Measurements from ENCODE around the gene PINLYP. TPM values are rescaled to one million over a fixed set of nuclear protein-coding genes. Genes with fewer than 3 reads are reported as not detected.

The PINLYP gene
- polyA plus RNA-seq (2011; rRNA removed) (0.12 TPM in 1 of 2 replicates, not detected in the other), polyA plus RNA-seq (2017; fragmentation: RNase III; extraction: RNeasy Plus Mini Kit Qiagen cat#74134 plus additional on column Dnase treatment) (0.27 to 0.37 TPM (median 0.28 TPM) in 3 replicates), polyA minus RNA-seq (2011; rRNA and poly(A)+ RNA removed) (not detected in 2 replicates)
- 0.13 and 0.26 TPM in 2 replicates for polyA plus RNA-seq (2012; cell fraction: cytosol; rRNA removed)
- 0.32 and 0.47 TPM in 2 replicates for polyA plus RNA-seq (2012; cell fraction: nucleus; rRNA removed)

GRCh38 chr19:43575156-43575950 lies at the start of gene PINLYP, which contains the start of gene XRCC1:
PINLYP (plus strand) TSS chr19:43575801; CDS start chr19:43577192, 1,391 bp downstream.
XRCC1 (minus strand) TSS chr19:43575527; CDS start chr19:43575458, 69 bp downstream.
- Histone ChIP-seq H3K4me3 (peak within 1 kb of the TSS; percentile 84), H3K4me1 (peaks cover 11% of the 10 kb centered on the region), H3K27ac (peak within 1 kb of the TSS; percentile 91), H3K4me2 (peak within 1 kb of the TSS; percentile 95), H3K9me3 (no peaks in the 10 kb centered on the region)
- WGBS (ENCODE audit: missing lambda C conversion rate) = under 1% methylated on average over 50 of the region's 51 CpGs
- CTCF ChIA-PET = interaction anchor here (0.6 to 3.0 kb wide), 10 partner anchors 10 to 1141 kb away, joined by 3 to 24 read pairs (median 4); no protein-coding TSS in a partner anchor
- TF ChIP-seq POLR2AphosphoS2 (conservative IDR thresholded peaks at IDR 0.05; ENCODE audit: low read length) (no peak), FOSL2 (IDR thresholded peaks at IDR 0.05) (no peak), FOSL2 (CRISPR knock-in tag; IDR thresholded peaks at IDR 0.05) (no peak), MAX (IDR thresholded peaks at IDR 0.05) (0 out of 2 replicates have a peak, but pooled peaks have one; percentile 35), SREBF2 (IDR thresholded peaks at IDR 0.05) (no peak), MAZ (IDR thresholded peaks at IDR 0.05; ENCODE audit: borderline replicate concordance, low read depth, low read length) (no peak), HDAC2 (IDR thresholded peaks at IDR 0.05) (0 out of 2 replicates have a peak, but pooled peaks have one; percentile 38), JUN (IDR thresholded peaks at IDR 0.05) (peak in 1 of 2 experiments; percentile 58; a peak in 3 of 5 replicates), ZNF302 (CRISPR knock-in tag; IDR thresholded peaks at IDR 0.05) (no peak), EP300 (IDR thresholded peaks at IDR 0.05) (no peak), POLR2A (IDR thresholded peaks at IDR 0.05; ENCODE audit: low read length) (peak; percentile 52), SMC3 (IDR thresholded peaks at IDR 0.05) (no peak), USF2 (IDR thresholded peaks at IDR 0.05) (no peak), RFX5 (IDR thresholded peaks at IDR 0.05) (peak; percentile 97), E2F6 (IDR thresholded peaks at IDR 0.05; ENCODE audit: borderline replicate concordance, low read depth) (peak; percentile 65; the same call in 1 of the 2 replicates), PHF8 (IDR thresholded peaks at IDR 0.05; ENCODE audit: borderline replicate concordance, low read depth) (peak; percentile 63; the same call in 1 of the 2 replicates)
- POLR2A ChIA-PET = interaction anchor here (1.2 to 2.4 kb wide), 4 partner anchors 9 to 42 kb away, joined by 3 to 17 read pairs (median 6); partner anchors contain the start of genes IRGQ, ZNF575 and ZNF576
- DNase-seq (ENCODE audit: low read depth in 1 of 2, low spot score in 1 of 2) (peak; percentile 99 to 100), ATAC-seq (peak; percentile 98 to 99), FAIRE-seq (peak; percentile 99)

- no peak for DNase-seq (ENCODE audit: low read depth in 1 of 2, low spot score in 1 of 2)
- POLR2A ChIA-PET = interaction anchor here (0.5 to 1.6 kb wide), 3 partner anchors 22 to 62 kb away, joined by 3 to 5 read pairs (median 4); no protein-coding TSS in a partner anchor
- Histone ChIP-seq H3K4me2 (peak overlapping the region; percentile 80), H3K27ac (peak overlapping the region; percentile 79 to 90), H3K4me3 (peak overlapping the region; percentile 90), H3K4me1 (peaks cover 30% of the 10 kb centered on the region), H3K9me3 (no peaks in the 10 kb centered on the region)
- no peak for FAIRE-seq
- WGBS (ENCODE audit: missing lambda C conversion rate) = 2% methylated on average over 26 of the region's 26 CpGs
- CTCF ChIA-PET = interaction anchor here (1.0 to 12.2 kb wide), 11 partner anchors 13 to 135 kb away, joined by 3 to 462 read pairs (median 5); partner anchors contain the start of genes IRGQ, PHLDB3 and ZNF576
- ATAC-seq = peak; percentile 60 to 65
- no peak for TF ChIP-seq MYC (IDR thresholded peaks at IDR 0.05; ENCODE audit: borderline replicate concordance, low read length)
- TF ChIP-seq RNF2 (IDR thresholded peaks at IDR 0.05; ENCODE audit: borderline replicate concordance, low read depth) = no peak
- TF ChIP-seq JUN (IDR thresholded peaks at IDR 0.05) = no peak
- TF ChIP-seq REST (IDR thresholded peaks at IDR 0.05) = no peak
- TF ChIP-seq HOXA7 (CRISPR knock-in tag; IDR thresholded peaks at IDR 0.05) = no peak
- no peak for TF ChIP-seq MAFK (IDR thresholded peaks at IDR 0.05; ENCODE audit: partially characterized antibody)
- TF ChIP-seq HEYL (CRISPR knock-in tag; IDR thresholded peaks at IDR 0.05) = no peak
- TF ChIP-seq ESRRA (IDR thresholded peaks at IDR 0.05; ENCODE audit: borderline replicate concordance, low read length) = no peak
- TF ChIP-seq FOSL2 (IDR thresholded peaks at IDR 0.05) = no peak
- TF ChIP-seq FOSL2 (CRISPR knock-in tag; IDR thresholded peaks at IDR 0.05) = no peak
- no peak for TF ChIP-seq POLR2AphosphoS2 (conservative IDR thresholded peaks at IDR 0.05; ENCODE audit: low read length)
- TF ChIP-seq NFE2L2 (conservative IDR thresholded peaks at IDR 0.05; ENCODE audit: low read length) = no peak
- TF ChIP-seq NR3C1 (IDR thresholded peaks at IDR 0.05) = no peak
- TF ChIP-seq ATOH8 (CRISPR knock-in tag; IDR thresholded peaks at IDR 0.05; ENCODE audit: low read depth) = no peak
- TF ChIP-seq NPAS2 (CRISPR knock-in tag; IDR thresholded peaks at IDR 0.05; ENCODE audit: borderline replicate concordance) = no peak
Observed at GRCh38 chr19:43525836-43526771, 49.5 kb upstream of the PINLYP start.

Measured in A549 (cell line).